Liver (tissue), 3 donors: ENCODE data around the gene NEK1.

ENCODE experiments used
- EGR1 ChIP-seq, 2 donors: IDR thresholded peaks; 2 replicates each; pipeline ENCODE4 v1.6.1; 2016 to 2018; ENCODE audit warnings: antibody characterized with exemption in 2 of 2, low read depth in 2 of 2
- FOXA1 ChIP-seq: IDR thresholded peaks from 2 replicates; pipeline ENCODE4 v1.6.1; 2016; ENCODE audit warnings: antibody characterized with exemption
- FOXA2 ChIP-seq: IDR thresholded peaks from 2 replicates; pipeline ENCODE4 v1.6.1; 2016; ENCODE audit warnings: antibody characterized with exemption
- GABPA ChIP-seq, 2 donors: IDR thresholded peaks in 1 of 2; conservative IDR thresholded peaks in 1 of 2; 2 replicates each; pipeline ENCODE4 v1.6.1; 2016; ENCODE audit warnings: antibody characterized with exemption in 2 of 2, mild to moderate bottlenecking in 1 of 2, moderate library complexity in 1 of 2
- JUND ChIP-seq, 2 donors: IDR thresholded peaks; 2 replicates each; pipeline ENCODE4 v1.6.1; 2016; ENCODE audit warnings: antibody characterized with exemption in 2 of 2
- MAX ChIP-seq: IDR thresholded peaks from 2 replicates; pipeline ENCODE4 v1.6.1; 2016; ENCODE audit warnings: antibody characterized with exemption
- RAD21 ChIP-seq, 2 donors: IDR thresholded peaks; 2 replicates each; pipeline ENCODE4 v1.6.1; 2016; ENCODE audit warnings: antibody characterized with exemption in 2 of 2, mild to moderate bottlenecking in 2 of 2
- SP1 ChIP-seq: IDR thresholded peaks from 2 replicates; pipeline ENCODE4 v1.6.1; 2018; ENCODE audit warnings: antibody characterized with exemption, mild to moderate bottlenecking
- TAF1 ChIP-seq: conservative IDR thresholded peaks from 2 replicates; pipeline ENCODE4 v1.6.1; 2016; ENCODE audit warnings: antibody characterized with exemption, mild to moderate bottlenecking
- YY1 ChIP-seq: IDR thresholded peaks from 2 replicates; pipeline ENCODE4 v1.6.1; 2016; ENCODE audit warnings: antibody characterized with exemption, mild to moderate bottlenecking
- TF ChIP-seq, protein P1 (sequence below): fragments of 150-350 bp; IDR thresholded peaks from 2 replicates; pipeline ENCODE4 v1.5.1; 2017; ENCODE audit warnings: improper control_type of control experiment, low read depth, low read length; ENCODE audit not compliant: missing input control
- TF ChIP-seq, protein P2 (sequence below): IDR thresholded peaks from 2 replicates; pipeline ENCODE4 v1.6.1; 2016; ENCODE audit warnings: antibody characterized with exemption
- TF ChIP-seq, protein P3 (sequence below): IDR thresholded peaks from 2 replicates; pipeline ENCODE4 v1.6.1; 2016; ENCODE audit warnings: antibody characterized with exemption, mild to moderate bottlenecking
- donor health status: healthy.
- donor health status: healthy.

- TF ChIP-seq, protein P1, sequence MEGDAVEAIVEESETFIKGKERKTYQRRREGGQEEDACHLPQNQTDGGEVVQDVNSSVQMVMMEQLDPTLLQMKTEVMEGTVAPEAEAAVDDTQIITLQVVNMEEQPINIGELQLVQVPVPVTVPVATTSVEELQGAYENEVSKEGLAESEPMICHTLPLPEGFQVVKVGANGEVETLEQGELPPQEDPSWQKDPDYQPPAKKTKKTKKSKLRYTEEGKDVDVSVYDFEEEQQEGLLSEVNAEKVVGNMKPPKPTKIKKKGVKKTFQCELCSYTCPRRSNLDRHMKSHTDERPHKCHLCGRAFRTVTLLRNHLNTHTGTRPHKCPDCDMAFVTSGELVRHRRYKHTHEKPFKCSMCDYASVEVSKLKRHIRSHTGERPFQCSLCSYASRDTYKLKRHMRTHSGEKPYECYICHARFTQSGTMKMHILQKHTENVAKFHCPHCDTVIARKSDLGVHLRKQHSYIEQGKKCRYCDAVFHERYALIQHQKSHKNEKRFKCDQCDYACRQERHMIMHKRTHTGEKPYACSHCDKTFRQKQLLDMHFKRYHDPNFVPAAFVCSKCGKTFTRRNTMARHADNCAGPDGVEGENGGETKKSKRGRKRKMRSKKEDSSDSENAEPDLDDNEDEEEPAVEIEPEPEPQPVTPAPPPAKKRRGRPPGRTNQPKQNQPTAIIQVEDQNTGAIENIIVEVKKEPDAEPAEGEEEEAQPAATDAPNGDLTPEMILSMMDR = no peak
- TF ChIP-seq GABPA (IDR thresholded peaks at IDR 0.05 in 1 of 2, conservative IDR thresholded peaks at IDR 0.05 in 1 of 2) (no peak), RAD21 (IDR thresholded peaks at IDR 0.05) (no peak), FOXA1 (no peak), EGR1 (IDR thresholded peaks at IDR 0.05; ENCODE audit: low read depth in 2 of 2) (no peak), JUND (IDR thresholded peaks at IDR 0.05) (no peak), MAX (no peak), FOXA2 (no peak), TAF1 (no peak), YY1 (no peak), SP1 (no peak)
- TF ChIP-seq, protein P2, sequence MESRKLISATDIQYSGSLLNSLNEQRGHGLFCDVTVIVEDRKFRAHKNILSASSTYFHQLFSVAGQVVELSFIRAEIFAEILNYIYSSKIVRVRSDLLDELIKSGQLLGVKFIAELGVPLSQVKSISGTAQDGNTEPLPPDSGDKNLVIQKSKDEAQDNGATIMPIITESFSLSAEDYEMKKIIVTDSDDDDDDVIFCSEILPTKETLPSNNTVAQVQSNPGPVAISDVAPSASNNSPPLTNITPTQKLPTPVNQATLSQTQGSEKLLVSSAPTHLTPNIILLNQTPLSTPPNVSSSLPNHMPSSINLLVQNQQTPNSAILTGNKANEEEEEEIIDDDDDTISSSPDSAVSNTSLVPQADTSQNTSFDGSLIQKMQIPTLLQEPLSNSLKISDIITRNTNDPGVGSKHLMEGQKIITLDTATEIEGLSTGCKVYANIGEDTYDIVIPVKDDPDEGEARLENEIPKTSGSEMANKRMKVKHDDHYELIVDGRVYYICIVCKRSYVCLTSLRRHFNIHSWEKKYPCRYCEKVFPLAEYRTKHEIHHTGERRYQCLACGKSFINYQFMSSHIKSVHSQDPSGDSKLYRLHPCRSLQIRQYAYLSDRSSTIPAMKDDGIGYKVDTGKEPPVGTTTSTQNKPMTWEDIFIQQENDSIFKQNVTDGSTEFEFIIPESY = no peak
- TF ChIP-seq, protein P3, sequence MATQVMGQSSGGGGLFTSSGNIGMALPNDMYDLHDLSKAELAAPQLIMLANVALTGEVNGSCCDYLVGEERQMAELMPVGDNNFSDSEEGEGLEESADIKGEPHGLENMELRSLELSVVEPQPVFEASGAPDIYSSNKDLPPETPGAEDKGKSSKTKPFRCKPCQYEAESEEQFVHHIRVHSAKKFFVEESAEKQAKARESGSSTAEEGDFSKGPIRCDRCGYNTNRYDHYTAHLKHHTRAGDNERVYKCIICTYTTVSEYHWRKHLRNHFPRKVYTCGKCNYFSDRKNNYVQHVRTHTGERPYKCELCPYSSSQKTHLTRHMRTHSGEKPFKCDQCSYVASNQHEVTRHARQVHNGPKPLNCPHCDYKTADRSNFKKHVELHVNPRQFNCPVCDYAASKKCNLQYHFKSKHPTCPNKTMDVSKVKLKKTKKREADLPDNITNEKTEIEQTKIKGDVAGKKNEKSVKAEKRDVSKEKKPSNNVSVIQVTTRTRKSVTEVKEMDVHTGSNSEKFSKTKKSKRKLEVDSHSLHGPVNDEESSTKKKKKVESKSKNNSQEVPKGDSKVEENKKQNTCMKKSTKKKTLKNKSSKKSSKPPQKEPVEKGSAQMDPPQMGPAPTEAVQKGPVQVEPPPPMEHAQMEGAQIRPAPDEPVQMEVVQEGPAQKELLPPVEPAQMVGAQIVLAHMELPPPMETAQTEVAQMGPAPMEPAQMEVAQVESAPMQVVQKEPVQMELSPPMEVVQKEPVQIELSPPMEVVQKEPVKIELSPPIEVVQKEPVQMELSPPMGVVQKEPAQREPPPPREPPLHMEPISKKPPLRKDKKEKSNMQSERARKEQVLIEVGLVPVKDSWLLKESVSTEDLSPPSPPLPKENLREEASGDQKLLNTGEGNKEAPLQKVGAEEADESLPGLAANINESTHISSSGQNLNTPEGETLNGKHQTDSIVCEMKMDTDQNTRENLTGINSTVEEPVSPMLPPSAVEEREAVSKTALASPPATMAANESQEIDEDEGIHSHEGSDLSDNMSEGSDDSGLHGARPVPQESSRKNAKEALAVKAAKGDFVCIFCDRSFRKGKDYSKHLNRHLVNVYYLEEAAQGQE = no peak
These were observed 200.3 kb downstream of the NEK1 start for GRCh38 chr4:169412046-169412445.
